Transverse colon (tissue), 4 donors: ENCODE measurements around the gene PCSK5.

Experiments
- CTCF ChIP-seq, 5 experiments: fragments of 200-600 bp in 3 of 5; fragments of 450-650 bp in 2 of 5; sonication (generic) in 3 of 5; IDR thresholded peaks; 1 replicate in 2 of 5; 2 replicates in 3 of 5; pipeline ENCODE4 v1.5.1; 2016 to 2017; ENCODE audit warnings: antibody characterized with exemption in 5 of 5, inconsistent platforms in 3 of 5, mild to moderate bottlenecking in 2 of 5, moderate library complexity in 1 of 5
- EP300 ChIP-seq: sonication (generic); formaldehyde crosslinking; IDR thresholded peaks from one replicate; pipeline ENCODE4 v1.6.1; 2017; ENCODE audit warnings: antibody characterized with exemption, low read depth
- POLR2A ChIP-seq: fragments of 450-650 bp; IDR thresholded peaks from one replicate; pipeline ENCODE4 v1.6.1; 2016; ENCODE audit warnings: antibody characterized with exemption, mild to moderate bottlenecking, moderate library complexity
- POLR2AphosphoS5 ChIP-seq, 3 donors: sonication (generic); formaldehyde crosslinking; IDR thresholded peaks; one replicate each; pipeline ENCODE4 v1.6.1; 2016; ENCODE audit warnings: antibody characterized with exemption in 3 of 3

GRCh38 chr9:76198336-76198735 lies 307.9 kb downstream of the PCSK5 start:
- no peak for TF ChIP-seq EP300
- TF ChIP-seq CTCF (IDR thresholded peaks at IDR 0.05), result no peak
- no peak for TF ChIP-seq POLR2A
- TF ChIP-seq POLR2AphosphoS5 (IDR thresholded peaks at IDR 0.05), result no peak
